HG03520 (cell line): ENCODE data around the gene SIGLEC8.
"Not testable (repeated sequence)": the region's sequence is repeated elsewhere in the genome, so short reads cannot be mapped to it uniquely, and the experiment has no call there.

Experiments
- ATAC-seq: cut with Tn5 transposase; IDR thresholded peaks from one replicate; pipeline ENCODE4 v1.9.1; 2021; ENCODE audit warnings: mild to moderate bottlenecking, moderate library complexity; ENCODE audit not compliant: unreplicated experiment

SIGLEC8 gene

DNA sequence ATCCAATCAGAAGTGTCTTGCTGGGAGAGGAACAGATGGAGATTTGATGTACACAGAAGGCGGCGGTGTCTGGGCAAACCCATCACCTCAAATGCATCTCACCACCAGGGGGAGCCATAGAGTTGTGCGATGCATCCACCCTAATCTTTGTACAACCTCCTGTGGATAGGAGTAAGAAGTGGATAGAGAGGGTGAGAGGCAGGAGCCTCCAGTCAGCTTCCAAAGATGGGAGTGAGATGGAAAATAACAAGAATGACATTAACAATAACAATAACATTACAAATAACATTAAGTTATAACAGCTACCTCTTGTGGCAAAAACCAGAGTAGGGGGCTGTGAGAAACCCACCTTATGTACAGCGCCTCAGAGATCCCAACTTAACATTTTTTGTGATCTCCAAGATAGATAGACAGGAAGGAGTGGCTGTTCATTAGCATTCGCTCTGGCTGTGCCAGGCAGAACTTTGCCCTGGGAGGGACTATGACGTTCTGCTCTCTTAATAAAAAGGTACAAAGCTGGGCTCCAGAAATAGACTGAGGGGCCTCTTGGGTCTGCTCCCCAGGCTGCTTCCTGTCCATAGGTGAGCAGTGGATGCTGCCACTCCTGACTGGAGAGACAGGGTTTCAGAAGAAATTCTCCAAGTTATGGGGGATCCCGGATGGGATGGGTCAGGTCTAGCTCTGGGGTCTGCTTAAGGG, 14.9 kb upstream of the SIGLEC8 start:
- ATAC-seq: no peak

DNA sequence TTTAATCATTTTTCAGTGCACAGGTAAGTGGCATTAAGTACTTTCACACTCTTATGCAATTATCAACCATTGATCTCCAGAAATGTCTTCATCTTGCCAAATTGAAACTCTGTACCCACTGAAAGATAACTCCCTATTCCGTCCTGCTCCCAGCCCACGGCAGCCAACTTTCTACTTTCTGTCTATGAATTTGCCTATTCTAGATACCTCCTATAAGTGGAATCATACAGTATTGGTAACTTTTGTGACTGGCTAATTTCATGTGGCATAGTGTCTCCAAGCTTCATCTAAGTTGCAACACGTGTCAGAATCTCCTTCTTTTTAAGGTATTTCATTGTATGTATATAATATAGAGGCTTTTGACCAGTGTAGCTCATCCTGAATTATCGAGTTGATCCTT, 14.4 kb upstream of the SIGLEC8 start:
- no peak for ATAC-seq

DNA sequence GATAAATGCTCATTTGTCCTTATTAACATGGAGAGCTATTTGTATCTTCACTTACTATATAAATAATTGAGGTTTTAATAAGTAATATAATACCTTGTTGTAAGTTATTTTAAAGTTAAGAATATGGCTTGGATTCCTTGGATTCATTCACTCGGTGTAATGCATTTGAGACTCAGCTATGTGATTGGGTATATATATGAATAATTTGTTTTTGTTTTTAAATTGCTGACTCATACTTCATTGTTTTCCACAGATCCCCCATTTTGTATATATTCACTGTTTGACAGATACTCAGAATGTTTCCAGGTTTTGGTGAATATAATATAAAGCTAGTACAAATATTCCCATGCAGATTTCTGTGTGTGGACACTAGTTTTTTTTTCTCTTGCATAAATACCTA, 13.3 kb upstream of the SIGLEC8 start:
- ATAC-seq: no peak

DNA sequence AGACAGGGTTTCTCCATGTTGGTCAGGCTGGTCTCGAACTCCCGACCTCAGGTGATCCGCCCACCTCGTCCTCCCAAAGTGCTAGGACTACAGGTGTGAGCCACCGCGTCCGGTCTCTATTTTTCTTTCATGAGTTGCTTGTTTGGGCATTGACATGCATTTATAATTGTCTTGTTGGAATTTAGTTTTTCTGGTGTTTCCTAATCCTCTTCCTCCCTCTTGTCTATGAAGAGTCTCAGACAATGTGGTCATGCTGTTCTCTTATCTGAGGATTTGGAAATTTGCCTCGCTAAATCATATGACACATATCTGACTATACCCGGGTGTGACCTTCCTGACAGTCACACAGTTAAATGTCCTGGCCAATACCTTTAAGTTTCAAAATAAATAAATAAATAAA, 12.7 kb upstream of the SIGLEC8 start:
- no peak for ATAC-seq

DNA sequence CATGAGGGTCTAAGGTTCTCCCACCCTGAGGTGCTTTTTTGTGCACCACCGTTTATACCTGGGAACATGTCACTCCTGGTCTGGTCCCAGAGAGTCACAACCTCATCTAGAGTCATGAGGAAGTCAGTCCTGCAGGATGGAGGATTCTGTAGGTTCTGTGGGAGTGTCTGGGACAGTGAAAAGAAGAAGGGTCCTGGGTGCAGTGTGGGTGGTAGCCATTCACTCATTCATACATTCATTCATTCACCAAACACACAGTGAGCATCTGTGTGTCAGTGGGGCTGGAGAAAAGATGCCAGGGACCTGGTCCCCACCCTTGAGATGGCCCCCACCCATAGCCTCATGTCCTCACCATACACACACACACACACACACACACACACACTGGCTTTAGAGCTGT, 11.4 kb upstream of the SIGLEC8 start:
- ATAC-seq: no peak

DNA sequence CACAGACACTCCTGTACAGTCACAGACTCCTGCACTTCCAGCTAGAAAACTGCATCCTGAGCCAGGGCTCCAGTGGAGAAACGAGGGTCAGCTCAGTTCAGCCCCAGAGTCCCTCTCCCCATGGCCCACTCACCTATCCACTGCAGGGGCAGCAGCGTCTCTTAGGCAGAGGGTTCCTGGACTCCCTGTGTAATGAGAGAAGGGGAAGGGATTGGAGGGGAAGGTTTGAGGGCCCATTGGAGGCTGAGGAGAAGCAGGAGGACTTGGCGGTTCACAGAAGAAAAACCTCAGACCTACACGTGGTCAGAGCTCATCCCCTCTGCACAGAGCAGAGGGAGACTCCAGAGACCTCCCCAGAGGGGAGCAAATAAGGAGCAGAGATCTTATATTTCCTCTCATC, 10.9 kb upstream of the SIGLEC8 start:
- ATAC-seq: no peak

DNA sequence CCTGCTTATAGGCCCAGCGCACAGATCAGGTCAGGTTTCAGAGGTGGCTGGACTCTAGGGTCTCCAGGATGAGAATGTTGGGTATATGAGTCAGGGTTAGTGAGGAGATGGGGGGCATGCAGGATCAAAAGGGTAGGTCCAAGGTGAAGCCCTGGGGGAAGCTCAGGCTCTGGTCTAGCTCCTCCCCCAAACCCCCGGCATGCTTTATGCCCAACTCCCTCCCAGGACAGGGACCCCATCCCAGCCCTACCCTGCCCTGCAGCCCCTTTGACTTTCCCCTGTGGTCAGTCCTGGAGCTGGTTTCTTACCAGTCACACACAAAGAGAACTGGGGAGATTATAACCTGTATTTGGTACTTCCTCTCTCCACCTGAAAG, 10.3 kb upstream of the SIGLEC8 start:
- ATAC-seq: no peak

DNA sequence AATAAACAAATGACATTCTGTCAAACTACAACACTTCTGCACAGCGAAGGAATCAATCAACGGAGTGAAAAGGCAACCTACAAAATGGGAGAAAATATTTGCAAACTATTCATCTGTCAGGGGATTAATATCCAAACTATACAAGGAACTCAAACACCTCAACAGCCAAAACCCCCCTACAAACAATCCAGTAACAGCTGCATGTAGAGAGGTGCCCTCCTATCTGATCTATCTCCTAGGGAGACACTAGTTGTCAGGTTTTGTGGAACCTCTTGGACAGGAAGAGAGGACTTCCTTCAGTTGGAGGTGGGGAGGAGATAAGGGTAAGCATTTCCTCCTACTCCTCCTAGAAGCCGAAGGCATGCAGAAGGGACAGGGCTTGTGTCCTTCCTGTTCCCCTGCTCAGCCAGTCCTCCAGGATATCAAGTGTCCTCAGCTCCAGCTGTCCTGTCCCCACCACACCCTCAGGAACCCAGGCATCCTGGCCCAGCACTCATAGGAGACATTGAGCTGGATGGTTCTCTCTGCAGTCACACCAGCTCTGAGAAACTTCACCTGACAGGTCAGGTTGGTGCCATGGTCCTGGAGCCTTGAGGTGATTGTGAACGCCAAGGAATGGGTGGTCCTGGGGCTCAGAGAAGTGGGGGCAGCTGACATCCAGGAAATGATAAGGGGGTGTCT, 9.8 kb upstream of the SIGLEC8 start:
- ATAC-seq: no peak

DNA sequence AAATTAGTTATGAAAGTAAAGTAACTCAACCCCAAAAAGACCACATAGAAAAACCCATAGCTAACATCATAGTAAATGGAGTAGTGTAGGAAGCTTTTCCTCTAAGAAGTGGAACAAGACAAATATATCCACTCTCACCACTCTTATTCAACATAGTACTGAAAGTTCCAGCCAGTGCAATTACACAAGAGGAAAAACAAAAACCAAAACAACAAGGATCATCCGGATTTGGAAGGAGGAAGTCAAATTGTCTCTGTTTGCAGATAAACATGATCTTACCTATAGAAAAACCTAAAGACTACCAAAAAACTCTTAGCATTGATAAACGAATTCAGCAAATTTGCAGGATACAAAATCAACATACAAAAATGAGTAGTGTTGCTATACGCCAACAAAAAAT, 8.5 kb upstream of the SIGLEC8 start:
- ATAC-seq: no peak

DNA sequence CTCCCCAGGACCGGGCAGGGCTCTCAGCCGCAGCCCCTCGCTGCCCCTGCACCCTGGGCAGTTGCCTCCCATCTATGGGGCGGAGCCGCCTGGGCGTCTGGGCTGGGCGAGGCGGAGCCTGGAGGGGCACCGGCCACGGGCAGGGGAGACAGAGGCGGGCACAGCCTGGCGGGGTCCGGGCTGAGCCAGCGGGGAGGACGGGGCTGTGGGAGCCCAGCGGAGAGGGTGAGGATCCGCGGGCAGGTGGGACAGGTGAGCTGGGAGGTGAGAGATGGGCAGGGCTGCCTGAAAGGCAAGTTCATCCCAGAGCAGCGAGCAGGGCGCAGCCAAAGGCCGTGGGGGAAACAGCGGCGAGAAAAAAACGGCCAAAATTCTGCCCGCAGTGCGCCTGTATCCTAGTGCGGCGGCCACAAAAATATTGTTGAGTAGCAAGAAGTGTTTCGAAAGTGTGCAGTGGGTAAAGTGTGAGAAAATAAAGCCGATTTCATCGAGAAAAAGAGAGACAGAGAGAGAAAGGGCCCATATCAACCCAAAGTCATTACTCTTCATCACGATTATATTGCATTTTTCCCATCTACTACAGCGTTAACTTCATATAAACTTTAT, 5.8 kb upstream of the SIGLEC8 start:
- not testable (repeated sequence) for ATAC-seq

DNA sequence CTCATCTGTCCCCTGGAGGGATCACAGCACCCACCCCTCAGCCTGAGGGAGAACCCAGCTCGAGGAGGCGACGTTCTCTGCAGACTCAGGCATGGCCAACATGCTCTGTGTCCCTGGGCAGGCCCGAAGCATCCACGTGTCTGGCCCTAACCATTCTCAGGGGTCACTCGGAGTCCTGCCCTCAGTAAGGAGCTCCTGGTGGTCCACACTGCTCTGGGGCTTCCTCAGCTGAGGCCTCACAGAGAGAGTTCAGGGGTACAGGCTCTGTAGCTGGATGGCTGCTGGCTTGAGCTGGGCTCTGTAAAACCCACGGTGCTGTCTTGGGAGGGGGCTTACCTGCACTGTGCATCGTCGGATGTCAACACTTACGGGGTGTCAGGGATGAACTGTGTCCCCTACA, 4.4 kb upstream of the SIGLEC8 start:
- no peak for ATAC-seq

DNA sequence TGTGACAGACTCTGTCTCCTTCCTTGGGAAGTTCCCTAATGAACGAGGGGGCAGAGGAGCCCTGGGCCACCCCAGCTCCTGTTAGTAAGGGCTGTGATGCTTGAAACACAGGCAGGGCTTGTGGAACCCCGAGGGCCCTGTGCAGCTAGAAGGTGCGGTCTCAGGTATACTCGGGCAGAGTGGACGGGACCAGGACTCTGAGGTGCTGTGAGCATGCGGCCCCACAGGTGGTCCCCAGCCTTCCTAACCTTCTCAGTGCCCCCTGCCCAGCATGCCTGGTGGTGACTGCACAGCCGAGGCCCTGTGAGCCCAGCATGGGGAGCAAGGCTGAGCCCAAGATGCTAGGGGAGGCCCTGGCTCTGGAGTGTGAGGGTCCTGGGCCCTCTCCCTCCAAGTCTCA, 4.0 kb upstream of the SIGLEC8 start:
- no peak for ATAC-seq

DNA sequence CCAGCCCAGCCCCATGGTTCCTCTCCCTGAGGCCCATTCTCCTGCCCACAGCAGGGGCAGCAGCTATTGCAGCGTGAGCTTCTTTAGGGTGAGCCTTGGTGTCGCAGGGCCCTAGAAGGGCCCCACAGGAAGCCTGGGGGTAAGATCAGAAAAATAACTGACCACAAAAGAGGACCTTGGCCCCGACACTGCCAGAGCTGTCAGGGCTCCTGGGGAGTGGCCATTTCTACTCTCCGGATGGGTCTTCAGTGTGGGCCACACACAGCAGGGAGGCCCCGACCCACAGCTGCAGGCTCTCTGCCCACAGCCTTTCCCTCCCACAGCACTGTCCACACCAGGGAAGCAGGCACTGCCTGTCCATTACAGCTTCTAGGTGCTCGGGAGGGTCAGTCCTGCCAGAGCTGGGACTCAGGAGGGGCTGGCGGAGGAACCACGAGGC, 3.5 kb upstream of the SIGLEC8 start:
- ATAC-seq: no peak

DNA sequence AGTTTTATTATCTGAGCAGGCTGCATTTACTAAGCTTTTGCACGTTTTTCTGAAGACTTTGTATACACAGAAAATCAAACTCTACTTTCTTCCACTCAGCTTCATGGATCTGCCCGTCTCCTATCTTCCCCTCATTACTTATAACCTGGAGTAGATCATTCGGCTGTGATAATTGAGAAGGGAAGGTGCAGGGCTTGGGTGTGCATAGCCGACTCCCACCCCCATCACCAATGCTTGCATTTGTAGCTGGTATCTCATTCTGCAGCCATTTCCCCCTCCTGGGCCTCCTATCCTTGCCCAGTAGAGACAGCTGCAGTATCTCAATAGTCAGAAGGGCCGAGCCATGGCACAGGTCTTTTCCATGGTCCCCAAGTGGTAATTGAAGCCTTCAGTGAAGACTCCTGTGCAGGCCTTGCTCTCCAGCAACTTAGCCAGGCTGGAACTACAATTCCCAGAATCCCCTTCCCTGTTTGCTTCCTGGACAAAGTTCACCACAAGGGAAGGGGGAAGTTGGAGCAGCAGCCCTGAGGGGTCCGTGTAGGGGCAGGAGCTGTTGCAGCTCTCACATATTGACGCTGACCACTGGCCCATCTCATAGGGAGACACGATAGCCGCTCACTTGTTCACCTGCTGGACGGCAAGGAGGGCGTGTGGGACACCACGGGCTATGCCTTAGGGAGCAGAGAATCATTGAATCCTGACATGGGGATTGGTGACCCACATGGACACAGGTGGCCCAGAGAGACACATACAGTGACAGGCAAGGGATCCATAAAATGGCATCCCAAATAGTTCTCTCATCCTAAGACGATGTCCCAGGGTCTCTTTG, 2.1 kb upstream of the SIGLEC8 start:
- ATAC-seq: no peak

DNA sequence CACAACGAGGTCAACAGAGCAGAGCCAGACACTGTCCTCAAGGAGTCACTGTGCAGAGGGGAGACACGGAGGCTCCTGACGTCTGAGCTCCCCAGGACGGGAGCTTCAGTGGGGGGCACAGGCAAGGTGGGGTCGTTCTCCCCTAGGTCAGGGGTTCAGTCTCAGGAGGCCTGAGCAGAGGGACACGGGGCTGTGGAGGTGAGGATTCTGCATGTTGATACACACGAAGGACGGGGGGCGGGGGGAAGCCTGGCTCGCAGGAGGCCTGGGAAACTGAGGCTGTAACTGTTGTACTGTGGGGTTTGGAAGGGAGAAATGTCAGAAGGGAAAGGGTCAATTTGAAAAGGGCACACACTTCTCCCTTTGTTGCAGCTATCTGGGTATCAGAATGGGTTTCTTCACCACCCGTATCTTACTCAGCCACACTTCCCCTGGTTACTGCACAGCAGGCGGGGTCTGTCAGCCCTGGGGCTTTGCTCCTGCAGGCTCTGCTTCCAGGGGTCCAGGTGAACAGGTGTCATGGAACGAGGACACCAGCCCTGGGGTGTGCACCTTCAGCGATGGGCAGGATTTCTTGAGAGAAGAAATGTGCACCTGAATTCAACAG, 748 bp upstream of the SIGLEC8 start:
- no peak for ATAC-seq

DNA sequence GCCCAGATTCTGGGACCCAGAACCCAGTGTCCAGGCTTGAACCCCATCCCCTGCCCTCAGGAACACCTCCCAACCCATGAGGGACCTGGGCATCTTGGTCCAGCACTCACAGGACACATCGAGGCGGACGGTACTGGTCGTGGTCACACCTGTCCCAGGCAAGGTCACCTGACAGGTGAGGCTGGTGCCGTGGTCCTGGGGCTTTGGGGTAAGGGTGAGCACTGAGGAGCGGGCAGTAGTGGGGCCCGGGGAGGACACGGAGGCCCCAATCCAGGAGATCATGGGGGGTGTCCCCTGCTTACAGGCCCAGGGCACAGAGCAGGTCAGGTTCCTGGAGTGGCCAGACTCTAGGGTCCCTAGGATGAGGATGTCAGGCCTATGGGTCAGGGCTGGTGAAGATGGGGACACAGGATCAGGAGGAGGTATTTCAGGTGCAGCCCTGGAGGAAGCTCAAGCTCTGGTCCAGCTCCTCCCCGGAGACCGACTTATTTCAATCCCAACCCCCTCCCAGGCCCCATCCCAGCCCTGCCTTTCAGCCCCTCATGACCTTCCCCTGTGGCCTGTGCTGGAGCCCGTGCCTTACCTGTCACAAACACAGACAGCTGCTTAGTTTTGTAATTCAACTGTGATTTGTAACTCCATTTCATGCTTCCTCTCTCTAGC, 772 bp downstream of the SIGLEC8 start:
- no peak for ATAC-seq

DNA sequence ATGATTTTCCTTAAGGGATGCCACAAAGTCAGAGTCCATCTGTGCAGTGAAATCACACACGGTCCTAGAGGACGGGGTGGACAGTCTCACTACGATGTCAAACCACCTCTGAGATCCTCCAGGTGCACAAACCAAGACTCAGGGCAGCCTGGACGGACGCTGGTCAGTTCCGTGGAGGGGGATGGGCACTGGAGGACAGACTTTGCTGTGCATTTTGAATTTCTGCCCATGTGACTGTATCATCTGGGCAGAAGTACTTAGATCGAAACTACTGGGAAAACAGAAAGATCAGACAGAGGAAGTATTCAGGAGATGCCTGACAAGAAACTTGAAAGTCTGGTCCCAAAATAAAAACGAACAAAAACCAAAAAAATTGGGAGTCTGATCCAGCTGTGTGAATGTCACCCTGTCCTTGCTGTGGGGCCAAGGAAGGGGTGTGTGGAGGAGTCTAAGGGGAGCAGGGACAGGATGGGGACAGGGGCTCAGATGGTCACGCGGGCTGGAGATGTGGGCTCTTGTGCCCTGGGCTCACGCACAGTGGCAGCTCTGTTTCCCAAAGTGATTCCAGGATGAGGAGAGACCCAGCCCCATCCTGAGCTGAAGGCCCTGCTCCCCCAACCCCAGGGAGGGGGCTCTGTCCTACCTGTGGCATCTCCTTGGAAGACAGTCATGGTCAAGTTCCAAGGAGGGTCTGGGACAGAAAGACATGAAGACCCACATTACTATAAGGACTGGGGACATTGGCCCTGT, 1.5 kb downstream of the SIGLEC8 start:
- no peak for ATAC-seq

DNA sequence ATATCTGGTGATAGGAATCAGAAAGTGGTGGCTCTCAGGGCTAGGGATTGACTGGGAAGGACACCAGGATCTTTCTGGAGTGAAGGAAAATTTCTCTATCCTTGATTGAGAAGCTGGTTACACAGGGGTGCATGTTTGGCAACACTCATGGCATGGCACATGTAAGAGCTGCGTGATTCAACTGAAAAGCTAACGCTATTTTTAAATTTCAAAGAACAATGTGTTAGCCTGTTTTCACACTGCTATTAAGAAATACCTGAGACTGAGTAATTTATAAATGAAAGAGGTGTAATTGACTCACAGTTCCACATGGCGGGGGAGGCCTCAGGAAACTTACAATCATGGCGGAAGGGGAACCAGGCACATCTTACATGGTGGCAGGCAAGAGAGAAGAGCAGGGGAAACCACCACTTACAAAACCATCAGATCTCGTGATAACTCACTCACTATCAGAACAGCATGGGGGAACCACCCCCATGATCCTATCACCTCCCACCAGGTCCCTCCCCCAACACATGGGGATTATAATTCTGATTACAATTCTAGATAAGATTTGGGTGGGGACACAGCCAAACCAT, 7.4 kb downstream of the SIGLEC8 start:
- ATAC-seq: no peak

DNA sequence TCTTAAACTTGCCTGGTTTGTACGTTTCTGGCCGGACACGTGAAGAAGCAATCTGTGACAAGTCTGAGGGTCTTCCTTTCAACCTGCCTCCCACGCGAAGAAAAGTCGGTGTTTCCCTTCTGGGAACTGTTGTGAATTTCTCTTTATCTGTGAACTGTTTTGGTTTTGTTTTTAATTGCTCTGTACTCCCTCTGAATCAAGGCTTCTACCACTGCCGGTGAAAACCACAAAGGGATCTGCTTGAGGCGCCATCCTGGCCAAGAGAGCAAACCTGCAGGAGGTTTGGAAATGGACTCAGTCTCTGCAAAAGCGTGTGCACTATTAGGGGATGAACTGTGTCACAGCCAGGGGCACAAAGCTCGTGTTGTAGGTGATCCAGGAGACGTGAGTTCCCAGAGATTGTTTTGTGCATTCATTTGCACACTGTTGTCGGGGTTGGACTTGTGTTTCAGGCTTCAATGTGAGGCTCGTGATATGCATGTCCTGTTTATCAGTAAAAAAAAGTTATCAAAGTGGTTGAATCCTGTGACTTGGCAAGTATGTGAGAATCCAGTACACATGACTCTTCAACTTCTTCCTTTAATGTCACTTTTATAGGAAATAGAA, 9.7 kb downstream of the SIGLEC8 start:
- ATAC-seq: no peak
